ENCODE measurements around the gene RIT1. TPM values are rescaled to one million over a fixed set of nuclear protein-coding genes. Genes with fewer than 3 reads are reported as not detected.

The RIT1 gene
- total and polyA plus RNA-seq, 2 of the 13 experiments (the other 11 are each of a cell fraction or from before 2014, with no cell fraction given), result 12.2 to 32.2 TPM

- TF ChIP-seq ARID5B (CRISPR knock-in tag; IDR thresholded peaks at IDR 0.05) (peak; percentile 27; the same call in 1 of the 2 replicates), MIXL1 (CRISPR knock-in tag; IDR thresholded peaks at IDR 0.05) (peak; percentile 73; the same call in 1 of the 2 replicates), RARA (CRISPR knock-in tag; IDR thresholded peaks at IDR 0.05) (0 out of 2 replicates have a peak, but pooled peaks have one; percentile 23), TEAD3 (CRISPR knock-in tag; optimal IDR thresholded peaks at IDR 0.05; ENCODE audit: borderline replicate concordance) (peak; percentile 55), ZNF362 (CRISPR knock-in tag; IDR thresholded peaks at IDR 0.05; ENCODE audit: borderline replicate concordance) (no peak), ZSCAN30 (CRISPR knock-in tag; IDR thresholded peaks at IDR 0.05) (no peak), CTCF (CRISPR knock-in tag; IDR thresholded peaks at IDR 0.05) (peak; percentile 93), YY1 (IDR thresholded peaks at IDR 0.05; ENCODE audit: insufficient read depth, insufficient replicate concordance, low read depth, low read length) (no peak), NFIC (IDR thresholded peaks at IDR 0.05; ENCODE audit: low read length) (no peak), ZNF563 (CRISPR knock-in tag; IDR thresholded peaks at IDR 0.05) (peak; percentile 73; the same call in 1 of the 2 replicates), POLR2G (IDR thresholded peaks at IDR 0.05; ENCODE audit: low read depth, low read length) (no peak), NFYC (CRISPR knock-in tag; IDR thresholded peaks at IDR 0.05) (no peak), FOXC1 (CRISPR knock-in tag; IDR thresholded peaks at IDR 0.05; ENCODE audit: borderline replicate concordance) (no peak), TGIF2 (CRISPR knock-in tag; IDR thresholded peaks at IDR 0.05) (no peak), U2AF2 (IDR thresholded peaks at IDR 0.05; ENCODE audit: low read depth, low read length) (no peak), ZNF773 (CRISPR knock-in tag; IDR thresholded peaks at IDR 0.05; ENCODE audit: borderline replicate concordance) (no peak), ZNF432 (CRISPR knock-in tag; IDR thresholded peaks at IDR 0.05; ENCODE audit: borderline replicate concordance) (no peak), THRA (CRISPR knock-in tag; IDR thresholded peaks at IDR 0.05; ENCODE audit: borderline replicate concordance) (0 out of 2 replicates have a peak, but pooled peaks have one; percentile 28), MYPOP (CRISPR knock-in tag; IDR thresholded peaks at IDR 0.05) (no peak), ZNF83 (CRISPR knock-in tag; IDR thresholded peaks at IDR 0.05; ENCODE audit: borderline replicate concordance) (no peak), ATF3 (CRISPR knock-in tag; IDR thresholded peaks at IDR 0.05) (no peak)
These were observed 27.1 kb upstream of the RIT1 start (continued) for GRCh38 chr1:155938220-155938627.
